ENCODE measurements around the gene RGS10. TPM values are rescaled to one million over a fixed set of nuclear protein-coding genes. Genes with fewer than 3 reads are reported as not detected.

The RGS10 gene
- total and polyA plus RNA-seq, 10 of the 15 experiments (the other 5 are each of a cell fraction or from before 2014, with no cell fraction given), result 72.8 to 193 (median 127) TPM

DNA sequence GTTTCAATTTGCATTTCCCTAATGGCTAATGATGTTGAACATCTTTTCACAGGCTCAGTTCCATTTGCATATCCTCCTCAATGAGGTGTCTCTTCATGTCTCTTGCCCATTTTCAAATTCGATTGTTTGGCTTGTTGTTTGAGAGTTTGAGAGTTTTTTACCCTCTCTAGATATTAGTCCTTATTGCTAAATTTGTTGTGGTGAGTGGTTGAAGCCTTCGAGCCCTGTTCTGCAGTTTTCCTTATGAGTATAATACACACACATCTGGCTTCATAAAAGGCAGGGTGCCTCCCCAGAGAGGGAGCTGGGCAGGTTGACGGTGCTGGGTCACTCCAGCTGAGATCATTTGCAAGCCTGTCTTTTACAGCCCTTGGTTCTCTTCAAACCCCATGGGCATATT lies 65.1 kb downstream of the RGS10 start (continued):
- no peak for TF ChIP-seq CUX1 (IDR thresholded peaks at IDR 0.05; ENCODE audit: insufficient replicate concordance, low read depth, low read length)
- peak; percentile 72; the same call in 1 of the 2 replicates for TF ChIP-seq ATF2 (IDR thresholded peaks at IDR 0.05; ENCODE audit: low read length)
- no peak for TF ChIP-seq MYC (IDR thresholded peaks at IDR 0.05; ENCODE audit: insufficient read depth, insufficient read length, insufficient replicate concordance, low read length, severe bottlenecking)
- TF ChIP-seq POLR2A (IDR thresholded peaks at IDR 0.05; ENCODE audit: low read depth, low read length), result no peak
- no peak for TF ChIP-seq HSF1 (IDR thresholded peaks at IDR 0.05; ENCODE audit: low read depth, low read length)
- TF ChIP-seq SREBF1 (IDR thresholded peaks at IDR 0.05; ENCODE audit: low read length), result no peak
- no peak for TF ChIP-seq ZNF217 (IDR thresholded peaks at IDR 0.05)
- no peak for TF ChIP-seq HCFC1 (IDR thresholded peaks at IDR 0.05; ENCODE audit: low read length)
- no peak for TF ChIP-seq JUND (IDR thresholded peaks at IDR 0.05; ENCODE audit: low read depth, low read length)
- TF ChIP-seq NFYA (IDR thresholded peaks at IDR 0.05; ENCODE audit: borderline replicate concordance, low read depth, low read length), result no peak
- no peak for TF ChIP-seq GABPA (IDR thresholded peaks at IDR 0.05; ENCODE audit: low read depth)
- TF ChIP-seq SIX5 (IDR thresholded peaks at IDR 0.05; ENCODE audit: low read depth, low read length, severe bottlenecking), result no peak
- no peak for TF ChIP-seq ELK1 (IDR thresholded peaks at IDR 0.05; ENCODE audit: low read depth, low read length)
- TF ChIP-seq, protein P1, sequence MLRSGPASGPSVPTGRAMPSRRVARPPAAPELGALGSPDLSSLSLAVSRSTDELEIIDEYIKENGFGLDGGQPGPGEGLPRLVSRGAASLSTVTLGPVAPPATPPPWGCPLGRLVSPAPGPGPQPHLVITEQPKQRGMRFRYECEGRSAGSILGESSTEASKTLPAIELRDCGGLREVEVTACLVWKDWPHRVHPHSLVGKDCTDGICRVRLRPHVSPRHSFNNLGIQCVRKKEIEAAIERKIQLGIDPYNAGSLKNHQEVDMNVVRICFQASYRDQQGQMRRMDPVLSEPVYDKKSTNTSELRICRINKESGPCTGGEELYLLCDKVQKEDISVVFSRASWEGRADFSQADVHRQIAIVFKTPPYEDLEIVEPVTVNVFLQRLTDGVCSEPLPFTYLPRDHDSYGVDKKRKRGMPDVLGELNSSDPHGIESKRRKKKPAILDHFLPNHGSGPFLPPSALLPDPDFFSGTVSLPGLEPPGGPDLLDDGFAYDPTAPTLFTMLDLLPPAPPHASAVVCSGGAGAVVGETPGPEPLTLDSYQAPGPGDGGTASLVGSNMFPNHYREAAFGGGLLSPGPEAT (IDR thresholded peaks at IDR 0.05; ENCODE audit: low read depth), result no peak
- TF ChIP-seq POLR2AphosphoS5 (IDR thresholded peaks at IDR 0.05; ENCODE audit: low read length), result no peak
- no peak for TF ChIP-seq CEBPZ (IDR thresholded peaks at IDR 0.05; ENCODE audit: low read depth, low read length)
